ENCODE results near the gene PTH1R.

The PTH1R gene

GRCh38 chr3:46921041-46921440 is 43.5 kb downstream of the PTH1R start:
- peaks cover 9 to 58% (median 44%) of the 10 kb centered on the region in 11 experiments; a peak in 20 of 22 replicates for H4K20me1 ChIP-seq
- peaks cover 32 to 36% (median 34%) of the 10 kb centered on the region in 10 experiments for H3K4me1 ChIP-seq

GRCh38 chr3:46921871-46922271 is 44.4 kb downstream of the PTH1R start:
- no peak overlapping the region for H3K4me2 ChIP-seq
- H3K4me1 ChIP-seq = peaks cover 40 to 44% (median 42%) of the 10 kb centered on the region in 10 experiments
- H4K20me1 ChIP-seq = peaks cover 11 to 66% (median 52%) of the 10 kb centered on the region in 11 experiments; a peak in 20 of 22 replicates
- no peaks in the 10 kb centered on the region for H3K27me3 ChIP-seq
- H3K4me3 ChIP-seq = no peak overlapping the region
- H3K9me3 ChIP-seq (replicated peaks in 1 of 11) = peaks cover 0 to 36% (median 26%) of the 10 kb centered on the region in 11 experiments; a peak in 19 of 22 replicates
- TF ChIP-seq Cebpa-rat (IDR thresholded peaks at IDR 0.05) = no peak
- peaks cover 88 to 97% (median 92%) of the 10 kb centered on the region in 11 experiments for H3K36me3 ChIP-seq
- H3K27ac ChIP-seq = 0 out of 22 replicates have a peak overlapping the region, but pooled peaks of 1 of the 11 experiments have one; percentile 12
- H3K9ac ChIP-seq = 0 out of 22 replicates have a peak overlapping the region, but pooled peaks of 1 of the 11 experiments have one; percentile 19

More at GRCh38 chr3:46921041-46921440, 43.5 kb downstream of the PTH1R start:
- no peak for TF ChIP-seq Cebpa-rat (IDR thresholded peaks at IDR 0.05)
- Histone ChIP-seq H3K9me3 (replicated peaks in 1 of 11) (peaks cover 0 to 36% (median 26%) of the 10 kb centered on the region in 11 experiments; a peak in 19 of 22 replicates), H3K9ac (no peak overlapping the region), H3K4me3 (no peak overlapping the region), H3K36me3 (peaks cover 94 to 100% (median 99%) of the 10 kb centered on the region in 11 experiments), H3K4me2 (no peak overlapping the region), H3K27me3 (no peaks in the 10 kb centered on the region), H3K27ac (no peak overlapping the region)

GRCh38 chr3:46922426-46922825 is 44.9 kb downstream of the PTH1R start:
- Histone ChIP-seq H3K27me3 (no peaks in the 10 kb centered on the region), H3K9ac (peak overlapping the region in 3 of 11 experiments; percentile 42 to 83 (median 52); a peak in 4 of 22 replicates), H4K20me1 (peaks cover 11 to 72% (median 55%) of the 10 kb centered on the region in 11 experiments; a peak in 20 of 22 replicates), H3K4me2 (no peak overlapping the region), H3K27ac (peak overlapping the region in 6 of 11 experiments; percentile 1 to 96 (median 38); a peak in 8 of 22 replicates), H3K9me3 (replicated peaks in 1 of 11) (peaks cover 0 to 36% (median 25%) of the 10 kb centered on the region in 11 experiments; a peak in 19 of 22 replicates), H3K4me1 (peaks cover 46 to 49% (median 46%) of the 10 kb centered on the region in 10 experiments), H3K36me3 (peaks cover 83 to 92% (median 86%) of the 10 kb centered on the region in 11 experiments), H3K4me3 (no peak overlapping the region)
- no peak for TF ChIP-seq Cebpa-rat (IDR thresholded peaks at IDR 0.05)

- peaks cover 77 to 86% (median 81%) of the 10 kb centered on the region in 11 experiments for H3K36me3 ChIP-seq
- H3K27me3 ChIP-seq = no peaks in the 10 kb centered on the region
- no peak overlapping the region for H3K4me3 ChIP-seq
- H3K27ac ChIP-seq = peak overlapping the region in 6 of 11 experiments; percentile 30 to 96 (median 40); a peak in 11 of 22 replicates
- peak overlapping the region in 10 of 11 experiments; percentile 6 to 99 (median 97); a peak in 11 of 22 replicates for H3K4me2 ChIP-seq
- H3K9ac ChIP-seq = peak overlapping the region in 9 of 11 experiments; percentile 2 to 83 (median 41); a peak in 12 of 22 replicates
- no peak for TF ChIP-seq Cebpa-rat (IDR thresholded peaks at IDR 0.05)
- H3K4me1 ChIP-seq = peaks cover 52 to 55% (median 52%) of the 10 kb centered on the region in 10 experiments
- peaks cover 0 to 32% (median 19%) of the 10 kb centered on the region in 11 experiments; a peak in 19 of 22 replicates for H3K9me3 ChIP-seq (replicated peaks in 1 of 11)
- peaks cover 14 to 78% (median 61%) of the 10 kb centered on the region in 11 experiments; a peak in 21 of 22 replicates for H4K20me1 ChIP-seq
Measured at GRCh38 chr3:46922871-46923558, 45.5 kb downstream of the PTH1R start.

- Histone ChIP-seq H3K9ac (peak overlapping the region in 8 of 11 experiments; percentile 26 to 86 (median 80); a peak in 14 of 22 replicates), H3K9me3 (replicated peaks in 1 of 11) (peaks cover 3 to 27% (median 16%) of the 10 kb centered on the region in 11 experiments), H3K4me1 (peaks cover 58 to 62% (median 60%) of the 10 kb centered on the region in 10 experiments), H3K27ac (peak overlapping the region in 8 of 11 experiments; percentile 13 to 96 (median 91); a peak in 12 of 22 replicates), H3K27me3 (no peaks in the 10 kb centered on the region), H3K4me2 (peak overlapping the region; percentile 87 to 99 (median 97); a peak in 21 of 22 replicates), H4K20me1 (peaks cover 15 to 83% (median 67%) of the 10 kb centered on the region in 11 experiments; a peak in 21 of 22 replicates), H3K36me3 (peaks cover 70 to 80% (median 76%) of the 10 kb centered on the region in 11 experiments), H3K4me3 (no peak overlapping the region)
- no peak for TF ChIP-seq Cebpa-rat (IDR thresholded peaks at IDR 0.05)
Measured at GRCh38 chr3:46923559-46924350, 46.2 kb downstream of the PTH1R start.

DNA sequence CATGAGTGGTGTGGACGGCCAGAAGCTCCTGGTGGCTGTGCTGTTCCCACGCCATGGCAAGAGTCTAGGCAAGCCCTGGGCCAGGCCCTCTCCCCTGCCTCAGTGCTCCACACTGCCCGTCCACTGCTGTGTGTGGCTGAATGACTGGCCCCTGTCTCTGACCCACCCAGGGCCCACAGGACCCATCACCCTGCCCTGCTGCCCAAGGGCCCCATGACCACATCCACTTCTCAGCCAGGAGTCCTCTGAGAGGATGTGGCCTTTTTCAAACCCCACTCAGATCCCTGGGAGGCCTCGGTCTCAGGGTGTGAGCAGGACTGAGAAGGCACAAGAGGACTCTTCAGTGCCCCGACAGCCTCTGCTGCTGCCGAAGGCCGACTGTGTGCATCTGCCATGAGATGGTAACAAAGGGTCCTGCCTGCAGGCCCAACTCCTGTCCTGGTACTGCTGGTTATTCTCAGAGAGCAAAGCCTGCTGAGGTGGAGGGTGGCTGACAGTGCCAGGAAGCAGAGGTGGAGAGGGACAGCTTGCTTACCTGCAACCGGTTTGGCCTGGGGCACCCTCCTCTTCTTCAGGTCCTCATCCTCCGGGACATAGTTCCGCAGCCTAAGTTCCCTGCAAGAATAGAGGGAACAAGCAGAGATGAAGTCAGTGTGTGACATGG is 47.5 kb downstream of the PTH1R start:
- H3K9me3 ChIP-seq (replicated peaks in 1 of 11) = peaks cover 15 to 27% (median 18%) of the 10 kb centered on the region in 11 experiments
- no peaks in the 10 kb centered on the region for H3K27me3 ChIP-seq
- TF ChIP-seq Cebpa-rat (IDR thresholded peaks at IDR 0.05) = no peak
- H3K4me1 ChIP-seq = peaks cover 71 to 75% (median 72%) of the 10 kb centered on the region in 10 experiments
- peaks cover 15 to 93% (median 67%) of the 10 kb centered on the region in 11 experiments; a peak in 21 of 22 replicates for H4K20me1 ChIP-seq
- H3K27ac ChIP-seq = peak overlapping the region in 9 of 11 experiments; percentile 11 to 96 (median 91); a peak in 17 of 22 replicates
- H3K9ac ChIP-seq = peak overlapping the region; percentile 4 to 86 (median 79); a peak in 19 of 22 replicates
- peak overlapping the region in 4 of 10 experiments; percentile 2 to 50 (median 6); a peak in 3 of 20 replicates for H3K4me3 ChIP-seq
- peak overlapping the region; percentile 87 to 99 (median 97) for H3K4me2 ChIP-seq
- H3K36me3 ChIP-seq = peaks cover 64 to 80% (median 74%) of the 10 kb centered on the region in 11 experiments

GRCh38 chr3:46925585-46925934 is 48.0 kb downstream of the PTH1R start:
- Histone ChIP-seq H3K27me3 (no peaks in the 10 kb centered on the region), H3K4me1 (peaks cover 76 to 80% (median 77%) of the 10 kb centered on the region in 10 experiments), H3K4me2 (peak overlapping the region; percentile 87 to 99 (median 97)), H3K9ac (peak overlapping the region in 10 of 11 experiments; percentile 57 to 86 (median 80); a peak in 18 of 22 replicates), H3K36me3 (peaks cover 58 to 80% (median 74%) of the 10 kb centered on the region in 11 experiments), H4K20me1 (peaks cover 15 to 96% (median 70%) of the 10 kb centered on the region in 11 experiments; a peak in 21 of 22 replicates), H3K9me3 (replicated peaks in 1 of 11) (peaks cover 15 to 28% (median 21%) of the 10 kb centered on the region in 11 experiments), H3K27ac (peak overlapping the region in 10 of 11 experiments; percentile 54 to 96 (median 90); a peak in 19 of 22 replicates), H3K4me3 (peak overlapping the region in 6 of 10 experiments; percentile 46 to 66 (median 52); a peak in 9 of 20 replicates)
- no peak for TF ChIP-seq Cebpa-rat (IDR thresholded peaks at IDR 0.05)

All from BLaER1 treated with 17β-estradiol and CSF1 and Interleukin-3, amounts not matched to agents 10 nM and 100 nM (cell line).